HepG2 (cell line): ENCODE data around the gene SPTA1. TPM values are rescaled to one million over a fixed set of nuclear protein-coding genes. Genes with fewer than 3 reads are reported as not detected.

ENCODE experiments used
- ATAC-seq: fragments of 200-7000 bp; cut with Tn5 transposase; 3 replicates; pipeline ENCODE4 v1.9.1; 2020; ENCODE audit warnings: mild to moderate bottlenecking, moderate library complexity
- BruUV-seq: library from RNA; stranded (reverse); fragments of 400-500 nt; replicated peaks from 2 replicates; lab custom pipeline; 2021; lab: Mats Ljungman, UMichigan
- CTCF ChIA-PET: fragments of 300-600 bp; formaldehyde crosslinking; extraction: SDS; loops from one replicate; lab custom pipeline; 2021; ENCODE audit warnings: low total read pairs, inconsistent platforms, low intra/inter-chr PET ratio; lab: Yijun Ruan, JAX
- POLR2A ChIA-PET: fragments of 350-600 bp; sonication (Branson Sonifier 250); formaldehyde crosslinking; loops from one replicate; lab custom pipeline; 2020; ENCODE audit warnings: antibody characterized with exemption, inconsistent platforms; lab: Yijun Ruan, JAX
- DNase-seq: peaks from one replicate; pipeline ENCODE4 v3.0.0-alpha.2; 2015; ENCODE audit warnings: low spot score
- FAIRE-seq: peaks from 3 replicates; lab custom pipeline; 2011; peaks lifted over from hg19 to GRCh38; lab: Jason Lieb, UNC
- H2AFZ ChIP-seq: one replicate; pipeline ENCODE4 v1.6.1; 2011; ENCODE audit warnings: low read length, inconsistent platforms
- H3K27ac ChIP-seq: fragments of 300-600 bp; 3 replicates; pipeline ENCODE4 v1.8.0; 2011; ENCODE audit warnings: mixed run types, mild to moderate bottlenecking, mixed read lengths, low read length, inconsistent platforms; ENCODE audit not compliant: insufficient read depth; ENCODE audit errors: extremely low read length
- H3K27me3 ChIP-seq, 2 experiments: fragments of 200-600 bp in 1 of 2; 2 replicates in 1 of 2; 3 replicates in 1 of 2; pipeline versions ENCODE4 v1.6.0 to v1.8.0; 2011; ENCODE audit warnings: low read length in 2 of 2, mild to moderate bottlenecking in 2 of 2, moderate library complexity in 2 of 2, inconsistent platforms in 1 of 2; ENCODE audit not compliant: insufficient read depth in 2 of 2, control insufficient read depth in 1 of 2
- H3K36me3 ChIP-seq, 2 experiments: fragments of 200-600 bp in 1 of 2; replicated peaks in 1 of 2; 2 replicates in 1 of 2; 3 replicates in 1 of 2; pipeline versions ENCODE4 v1.5.1 to v1.8.0; 2011; ENCODE audit warnings: low read length in 2 of 2, inconsistent platforms in 1 of 2; ENCODE audit not compliant: insufficient read depth in 2 of 2, control insufficient read depth in 1 of 2
- H3K4me1 ChIP-seq: 2 replicates; pipeline ENCODE4 v1.5.1; 2012; ENCODE audit warnings: low read length, inconsistent platforms; ENCODE audit not compliant: insufficient read depth
- H3K4me2 ChIP-seq: 2 replicates; pipeline ENCODE4 v1.6.0; 2011; ENCODE audit warnings: low read depth, low read length, inconsistent platforms
- H3K4me3 ChIP-seq, 3 experiments: fragments of 200-600 bp in 1 of 3; sonication (generic), shearing (Covaris generic) in 1 of 3; replicated peaks in 1 of 3; 2 replicates each; pipeline ENCODE4 v1.5.1; 2011 to 2016; ENCODE audit warnings: low read length in 3 of 3, inconsistent platforms in 2 of 3, low read depth in 2 of 3, mild to moderate bottlenecking in 2 of 3, control low read depth in 1 of 3, mixed read lengths in 1 of 3; ENCODE audit not compliant: insufficient read depth in 1 of 3
- H3K79me2 ChIP-seq: one replicate; pipeline ENCODE4 v1.6.1; 2011; ENCODE audit warnings: low read length, inconsistent platforms; ENCODE audit not compliant: insufficient read depth
- H3K9ac ChIP-seq: 2 replicates; pipeline ENCODE4 v1.6.0; 2011; ENCODE audit warnings: mild to moderate bottlenecking, low read depth, low read length, inconsistent platforms; ENCODE audit not compliant: insufficient read depth
- H3K9me3 ChIP-seq: 2 replicates; pipeline ENCODE4 v1.5.1; 2012; ENCODE audit warnings: mild to moderate bottlenecking, low read length
- H4K20me1 ChIP-seq: 2 replicates; pipeline ENCODE4 v1.6.0; 2011; ENCODE audit warnings: inconsistent platforms, mild to moderate bottlenecking, low read length, moderate library complexity; ENCODE audit not compliant: insufficient read depth
- AGO2 ChIP-seq: fragments of 200-400 bp; formaldehyde crosslinking; optimal IDR thresholded peaks from 2 replicates; pipeline ENCODE3; 2017; ENCODE audit warnings: mild to moderate bottlenecking, low read depth, low read length, moderate library complexity
- CAMTA2 ChIP-seq: sonication (generic); formaldehyde crosslinking; IDR thresholded peaks from 2 replicates; pipeline ENCODE4 v1.4.0; 2020; ENCODE audit warnings: mild to moderate bottlenecking, missing genetic modification reagents, borderline replicate concordance
- CHD4 ChIP-seq: fragments of 200-600 bp; sonication (generic); IDR thresholded peaks from 2 replicates; pipeline ENCODE4 v1.7.0; 2017; ENCODE audit warnings: mild to moderate bottlenecking, low read length, borderline replicate concordance
- ISL2 ChIP-seq: sonication (generic); formaldehyde crosslinking; IDR thresholded peaks from 2 replicates; pipeline ENCODE4 v1.5.0; 2020; ENCODE audit warnings: missing genetic modification reagents
- MTERF4 ChIP-seq: sonication (generic); formaldehyde crosslinking; IDR thresholded peaks from 2 replicates; pipeline ENCODE4 v1.8.0; 2023; ENCODE audit warnings: mild to moderate bottlenecking, missing genetic modification reagents
- NFKB2 ChIP-seq: sonication (generic); formaldehyde crosslinking; IDR thresholded peaks from 2 replicates; pipeline ENCODE4 v1.4.0; 2020; ENCODE audit warnings: missing genetic modification reagents, borderline replicate concordance
- PHB2 ChIP-seq: fragments of 450-650 bp; IDR thresholded peaks from 2 replicates; pipeline ENCODE4 v1.6.1; 2018; ENCODE audit not compliant: partially characterized antibody
- SMARCC2 ChIP-seq: fragments of 450-650 bp; IDR thresholded peaks from 2 replicates; pipeline ENCODE4 v1.6.1; 2017; ENCODE audit warnings: antibody characterized with exemption, mild to moderate bottlenecking
- SRF ChIP-seq: IDR thresholded peaks from 2 replicates; pipeline ENCODE4 v1.6.1; 2011; ENCODE audit warnings: mild to moderate bottlenecking, low read depth, low read length, moderate library complexity
- TCF12 ChIP-seq, 2 experiments: fragments of 450-650 bp in 1 of 2; sonication (generic) in 1 of 2; formaldehyde crosslinking in 1 of 2; IDR thresholded peaks; 2 replicates each; pipeline versions ENCODE4 v1.6.1 to v1.8.0; 2017 to 2022; ENCODE audit warnings: antibody characterized with exemption in 1 of 2, mild to moderate bottlenecking in 1 of 2, missing genetic modification reagents in 1 of 2, moderate library complexity in 1 of 2
- TCF7L2 ChIP-seq: IDR thresholded peaks from 2 replicates; pipeline ENCODE4 v1.6.1; 2011; ENCODE audit warnings: mild to moderate bottlenecking, low read depth, low read length, moderate library complexity
- ZBTB20 ChIP-seq: sonication (generic); formaldehyde crosslinking; IDR thresholded peaks from 2 replicates; pipeline ENCODE4 v1.8.1; 2023; ENCODE audit warnings: missing genetic modification reagents, low read depth, mild to moderate bottlenecking, borderline replicate concordance
- ZFP36L1 ChIP-seq: sonication (generic); formaldehyde crosslinking; IDR thresholded peaks from 2 replicates; pipeline ENCODE4 v1.8.0; 2022; ENCODE audit warnings: mild to moderate bottlenecking, missing genetic modification reagents, moderate library complexity
- ZNF367 ChIP-seq: sonication (generic); formaldehyde crosslinking; IDR thresholded peaks from 2 replicates; pipeline ENCODE4 v1.4.0; 2020; ENCODE audit warnings: missing genetic modification reagents, borderline replicate concordance
- ZNF552 ChIP-seq: sonication (generic); formaldehyde crosslinking; IDR thresholded peaks from 2 replicates; pipeline ENCODE4 v1.9.0; 2022; ENCODE audit warnings: missing genetic modification reagents, mild to moderate bottlenecking, borderline replicate concordance
- ZNF589 ChIP-seq: sonication (generic); formaldehyde crosslinking; conservative IDR thresholded peaks from 2 replicates; pipeline ENCODE4 v1.8.0; 2022; ENCODE audit warnings: mild to moderate bottlenecking, moderate library complexity, missing genetic modification reagents
- ZNF598 ChIP-seq: sonication (generic); formaldehyde crosslinking; IDR thresholded peaks from 2 replicates; pipeline ENCODE4 v1.5.1; 2020; ENCODE audit warnings: mild to moderate bottlenecking, missing genetic modification reagents, borderline replicate concordance
- ZNF75D ChIP-seq: sonication (generic); formaldehyde crosslinking; IDR thresholded peaks from 2 replicates; pipeline ENCODE4 v1.8.1; 2023; ENCODE audit warnings: missing genetic modification reagents, mild to moderate bottlenecking, borderline replicate concordance
- ZSCAN25 ChIP-seq: sonication (generic); formaldehyde crosslinking; IDR thresholded peaks from 2 replicates; pipeline ENCODE4 v1.8.0; 2022; ENCODE audit warnings: mild to moderate bottlenecking, missing genetic modification reagents
- WGBS: methylation state at CpG from one replicate; pipeline ENCODE4 v1.1.6; 2017; ENCODE audit warnings: low lambda C conversion rate; 5-methylcytosine and 5-hydroxymethylcytosine counted together
- in situ Hi-C: cut with HindIII; loops from 2 replicates; pipeline ENCODE4 v1.10.0; 2017; ENCODE audit warnings: low pct_unique_long_range_greater_than_20kb; ENCODE audit not compliant: extremely low pct_ligation_motif_present
- intact Hi-C: fragments of 100-400 bp; cut with micrococcal nuclease; formaldehyde crosslinking; loops from one replicate; pipeline ENCODE4 v1.10.0; 2022; ENCODE audit not compliant: unreplicated experiment
- polyA plus RNA-seq, 8 experiments: library from polyadenylated mRNA; depleted of rRNA in 3 of 8; stranded (reverse) in 7 of 8; unstranded in 1 of 8; fragments of >200 nt; fragmentation: Illumina TruSeq in 4 of 8; extraction: Trizol in 4 of 8; gene quantifications; 2 replicates each; pipeline versions ENCODE4 v1.2.1 to v1.2.3, GENCODE V29; 2011 to 2016; ENCODE audit warnings: low read depth in 4 of 8, missing spikeins in 1 of 8, mixed read lengths in 1 of 8; ENCODE audit not compliant: insufficient read depth in 1 of 8
- total RNA-seq, 5 experiments: library from RNA; depleted of rRNA; stranded (reverse); fragments of >200 nt; fragmentation: Illumina TruSeq; extraction: Trizol; gene quantifications; 2 replicates each; pipeline ENCODE4 v1.2.3, GENCODE V29; 2016; ENCODE audit warnings: low read depth in 1 of 5

The SPTA1 gene
- total and polyA plus RNA-seq, 2 of the 13 experiments (the other 11 are each of a cell fraction or from before 2014, with no cell fraction given): not detected

- no peaks in the 10 kb centered on the region for H3K4me1 ChIP-seq
- H3K27ac ChIP-seq: no peak overlapping the region
- FAIRE-seq (no peak), DNase-seq (no peak), ATAC-seq (no peak)
- BruUV-seq: no TSS peak
- no peaks in the 10 kb centered on the region; a peak in 1 of 5 replicates for H3K27me3 ChIP-seq
- H3K4me2 ChIP-seq: no peak overlapping the region
- intact Hi-C loops: no loop called here
- 0% methylated on average over 4 of the region's 4 CpGs for WGBS
- H4K20me1 ChIP-seq: no peaks in the 10 kb centered on the region
- H3K9me3 ChIP-seq: peaks cover 15% of the 10 kb centered on the region
- in situ Hi-C loops: no loop called here
- TF ChIP-seq AGO2 (no peak), NFKB2 (no peak), CAMTA2 (CRISPR knock-in tag) (no peak), ISL2 (CRISPR knock-in tag) (no peak), ZNF552 (CRISPR knock-in tag) (no peak), SRF (no peak), TCF12 (IDR thresholded peaks at IDR 0.05) (no peak), TCF12 (CRISPR knock-in tag; IDR thresholded peaks at IDR 0.05) (no peak)
- TF ChIP-seq, all 625 proteins: peak for 0
- ChIA-PET POLR2A (no interaction called here), CTCF (no interaction called here)
- no peaks in the 10 kb centered on the region for H3K36me3 ChIP-seq
- H3K79me2 ChIP-seq: no peaks in the 10 kb centered on the region
- no peak overlapping the region for H2AFZ ChIP-seq
- no peak overlapping the region for H3K9ac ChIP-seq
- no peak overlapping the region for H3K4me3 ChIP-seq
Measured at GRCh38 chr1:158675563-158676323, 10.8 kb downstream of the SPTA1 start.

- BruUV-seq: no TSS peak
- TF ChIP-seq ZBTB20 (no peak), ZNF367 (CRISPR knock-in tag) (no peak), ZSCAN25 (CRISPR knock-in tag) (no peak), ZFP36L1 (CRISPR knock-in tag) (no peak), SMARCC2 (no peak), ZNF589 (CRISPR knock-in tag) (no peak), ZNF75D (CRISPR knock-in tag) (no peak), MTERF4 (no peak), PHB2 (no peak), CHD4 (no peak), TCF7L2 (no peak), ZNF598 (no peak)
Measured at GRCh38 chr1:158674302-158674701, 12.2 kb downstream of the SPTA1 start.

More at GRCh38 chr1:158674302-158674701, 12.2 kb downstream of the SPTA1 start:
- H3K79me2 ChIP-seq: no peaks in the 10 kb centered on the region
- no peaks in the 10 kb centered on the region for H4K20me1 ChIP-seq
- intact Hi-C loops (no loop called here), in situ Hi-C loops (no loop called here)
- 32% methylated on average over 7 of the region's 7 CpGs for WGBS
- CTCF ChIA-PET: no interaction called here
- no peaks in the 10 kb centered on the region; a peak in 1 of 5 replicates for H3K27me3 ChIP-seq
- H3K27ac ChIP-seq: no peak overlapping the region
- no peak overlapping the region for H3K4me3 ChIP-seq
- no peaks in the 10 kb centered on the region for H3K36me3 ChIP-seq
- DNase-seq (no peak), ATAC-seq (no peak), FAIRE-seq (no peak)
- H3K9me3 ChIP-seq: peaks cover 13% of the 10 kb centered on the region
- H3K4me1 ChIP-seq: no peaks in the 10 kb centered on the region
- H2AFZ ChIP-seq: no peak overlapping the region
- POLR2A ChIA-PET: no interaction called here
- H3K9ac ChIP-seq: no peak overlapping the region
- H3K4me2 ChIP-seq: no peak overlapping the region
